K562 (cell line): ENCODE data around the gene IL3RA. TPM values are rescaled to one million over a fixed set of nuclear protein-coding genes. Genes with fewer than 3 reads are reported as not detected.
A peak's percentile ranks its signal among the peaks of the same experiment; 100 is the strongest.

ENCODE experiments used
- AFF1 ChIP-seq, 2 experiments: fragments of 450-650 bp; IDR thresholded peaks; 2 replicates each; pipeline ENCODE4 v1.6.1; 2018; ENCODE audit warnings: mild to moderate bottlenecking in 2 of 2, low read depth in 1 of 2; ENCODE audit not compliant: partially characterized antibody in 2 of 2
- CCNT2 ChIP-seq: IDR thresholded peaks from 2 replicates; pipeline ENCODE4 v1.6.1; 2011; ENCODE audit warnings: borderline replicate concordance, low read depth, mild to moderate bottlenecking, moderate library complexity, mixed read lengths, low read length; ENCODE audit not compliant: insufficient read length; ENCODE audit errors: extremely low read depth
- COPS2 ChIP-seq: fragments of 450-650 bp; conservative IDR thresholded peaks from 2 replicates; pipeline ENCODE4 v1.6.1; 2016; ENCODE audit warnings: mild to moderate bottlenecking, moderate library complexity
- CREB3 ChIP-seq: fragments of 450-650 bp; conservative IDR thresholded peaks from 2 replicates; pipeline ENCODE4 v1.6.1; 2016; ENCODE audit warnings: missing genetic modification characterization, low read depth, mild to moderate bottlenecking, missing compliant biosample characterization, moderate library complexity
- CREBBP ChIP-seq: IDR thresholded peaks from one replicate; pipeline ENCODE4 v1.6.1; 2012; ENCODE audit warnings: low read depth, mild to moderate bottlenecking, control low read depth, inconsistent platforms, low read length
- ERF ChIP-seq: fragments of 450-650 bp; formaldehyde crosslinking; IDR thresholded peaks from 2 replicates; pipeline ENCODE4 v1.4.0; 2020; ENCODE audit warnings: mild to moderate bottlenecking, mixed read lengths
- EZH2 ChIP-seq: IDR thresholded peaks from 2 replicates; pipeline ENCODE4 v1.6.1; 2012; ENCODE audit warnings: low read depth, mild to moderate bottlenecking, inconsistent platforms, low read length, borderline replicate concordance
- FOXP1 ChIP-seq: sonication (generic); formaldehyde crosslinking; IDR thresholded peaks from 2 replicates; pipeline ENCODE4 v1.8.0; 2022; ENCODE audit warnings: mild to moderate bottlenecking, missing genetic modification reagents
- KLF13 ChIP-seq: fragments of 450-650 bp; IDR thresholded peaks from 2 replicates; pipeline ENCODE4 v1.6.1; 2016; ENCODE audit warnings: missing genetic modification characterization, low read depth, mild to moderate bottlenecking, missing compliant biosample characterization, moderate library complexity, borderline replicate concordance
- NR2F6 ChIP-seq: fragments of 450-650 bp; formaldehyde crosslinking; IDR thresholded peaks from 2 replicates; pipeline ENCODE4 v1.4.0; 2020; ENCODE audit warnings: mild to moderate bottlenecking
- NR4A1 ChIP-seq, 2 experiments: fragments of 250-450 bp in 1 of 2; fragments of 450-650 bp in 1 of 2; sonication (Bioruptor Pico) in 1 of 2; IDR thresholded peaks; 2 replicates each; pipeline versions ENCODE4 v1.4.0 to v1.6.1; 2016 to 2020; ENCODE audit warnings: mild to moderate bottlenecking in 2 of 2, missing compliant biosample characterization in 1 of 2, missing genetic modification characterization in 1 of 2, moderate library complexity in 1 of 2
- PCBP2 ChIP-seq: fragments of 200-400 bp; formaldehyde crosslinking; IDR thresholded peaks from 2 replicates; pipeline ENCODE4 v1.6.1; 2018; ENCODE audit warnings: low read length, low read depth, mild to moderate bottlenecking, moderate library complexity; ENCODE audit not compliant: poor library complexity, severe bottlenecking
- PHF8 ChIP-seq: fragments of 200-600 bp; sonication (generic); IDR thresholded peaks from 2 replicates; pipeline ENCODE4 v1.6.1; 2012; ENCODE audit warnings: mixed run types, mild to moderate bottlenecking, inconsistent platforms, low read length, moderate library complexity, borderline replicate concordance
- SIN3B ChIP-seq: fragments of 450-650 bp; IDR thresholded peaks from 2 replicates; pipeline ENCODE4 v1.6.1; 2017; ENCODE audit warnings: low read depth, mild to moderate bottlenecking, moderate library complexity
- U2AF1 ChIP-seq: fragments of 200-400 bp; formaldehyde crosslinking; optimal IDR thresholded peaks from 2 replicates; pipeline ENCODE3; 2017; ENCODE audit warnings: mild to moderate bottlenecking, low read depth, low read length, moderate library complexity
- ZBTB7A ChIP-seq: IDR thresholded peaks from 2 replicates; pipeline ENCODE4 v1.6.1; 2011; ENCODE audit warnings: low read depth, mild to moderate bottlenecking, low read length, moderate library complexity, borderline replicate concordance; ENCODE audit not compliant: control insufficient read depth
- ZNF146 ChIP-seq: IDR thresholded peaks from one replicate; pipeline ENCODE4 v1.6.1; 2018; ENCODE audit warnings: missing compliant biosample characterization; ENCODE audit not compliant: unreplicated experiment
- ZNF583 ChIP-seq: fragments of 250-450 bp; sonication (Bioruptor Pico); IDR thresholded peaks from 2 replicates; pipeline ENCODE4 v1.4.0; 2020
- ZNF644 ChIP-seq: fragments of 200-800 bp; sonication (Bioruptor generic); IDR thresholded peaks from 2 replicates; pipeline ENCODE4 v1.6.1; 2016; ENCODE audit warnings: low read depth, missing genetic modification characterization, missing compliant biosample characterization
- ZNF668 ChIP-seq: fragments of 250-450 bp; sonication (Bioruptor Pico); IDR thresholded peaks from 2 replicates; pipeline ENCODE4 v1.8.0; 2022; ENCODE audit warnings: mild to moderate bottlenecking, inconsistent platforms
- polyA plus RNA-seq, 8 experiments: library from polyadenylated mRNA; depleted of rRNA in 4 of 8; stranded (reverse) in 5 of 8; unstranded in 3 of 8; fragments of >200 nt; fragmentation: Nextera tagmentation in 2 of 8; fragmentation: Illumina TruSeq in 1 of 8; extraction: Ambion mirVana in 2 of 8; extraction: Trizol in 1 of 8; gene quantifications; 2 replicates each; pipeline versions ENCODE4 v1.2.1 to v1.2.3, GENCODE V29; 2011 to 2014; ENCODE audit warnings: inconsistent platforms in 1 of 8, missing spikeins in 1 of 8
- total RNA-seq, 7 experiments: library from RNA; depleted of rRNA in 6 of 7; stranded (reverse); fragments of >200 nt in 6 of 7; fragmentation: Illumina TruSeq in 2 of 7; extraction: Trizol in 2 of 7; gene quantifications; 2 replicates each; pipeline versions ENCODE4 v1.2.1 to v1.2.3, GENCODE V29; 2011 to 2021; ENCODE audit warnings: low replicate concordance in 1 of 7
- TF ChIP-seq, protein P1 (sequence below): sonication (generic); formaldehyde crosslinking; IDR thresholded peaks from 2 replicates; pipeline ENCODE4 v1.9.0; 2022; ENCODE audit warnings: mild to moderate bottlenecking, missing genetic modification reagents

Gene IL3RA
- total and polyA plus RNA-seq, 9 of the 15 experiments (the other 6 are each of a cell fraction or from before 2014, with no cell fraction given) = not detected

DNA sequence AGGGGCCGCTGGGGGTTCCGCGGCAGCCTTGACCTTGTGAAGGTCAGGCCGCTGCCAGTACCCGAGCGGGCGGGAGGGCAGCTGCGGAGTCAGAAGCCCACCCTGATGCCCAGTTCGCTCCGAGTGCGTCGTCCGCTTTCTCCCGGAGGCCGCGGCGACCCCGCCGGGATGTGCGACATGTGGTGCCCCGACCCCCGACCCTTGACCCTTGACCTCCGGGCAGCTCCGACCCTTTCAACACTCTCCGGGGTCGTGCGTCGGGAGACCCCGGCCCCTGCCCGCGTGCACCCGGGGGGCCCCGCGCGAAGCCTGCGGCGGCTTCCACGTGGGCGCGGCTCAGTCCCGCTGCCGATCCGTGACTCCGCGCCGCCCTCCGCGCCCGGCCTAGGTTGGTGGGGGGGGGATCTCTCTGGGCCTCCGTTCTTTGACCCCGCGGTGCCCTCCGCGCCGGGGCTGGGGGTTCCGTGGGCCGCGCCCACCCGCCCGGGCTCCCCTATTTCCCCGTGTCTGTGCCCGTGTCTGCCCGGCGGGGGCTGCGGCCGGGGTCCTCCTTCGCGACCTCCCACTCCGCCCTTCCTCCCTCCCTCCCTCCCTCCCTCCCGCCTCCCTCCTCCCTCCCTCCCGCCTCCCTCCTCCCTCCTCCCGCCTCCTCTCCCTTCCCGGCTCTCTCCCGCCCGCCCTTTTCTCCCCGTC, 55.9 kb downstream of the IL3RA start (continued):
- no peak for TF ChIP-seq U2AF1
- peak; percentile 98 for TF ChIP-seq ZBTB7A
- TF ChIP-seq CCNT2 = peak; percentile 29
- no peak for TF ChIP-seq ZNF668 (CRISPR knock-in tag)
- peak; percentile 97; the same call in 1 of the 2 replicates for TF ChIP-seq ERF (CRISPR knock-in tag)
- TF ChIP-seq PCBP2 = no peak
- TF ChIP-seq KLF13 (tag) = 0 out of 2 replicates have a peak, but pooled peaks have one; percentile 32
- TF ChIP-seq SIN3B = peak; percentile 71
- peak; percentile 88; the same call in 1 of the 2 replicates for TF ChIP-seq NR2F6
- TF ChIP-seq CREB3 (tag) = peak; percentile 86
- no peak for TF ChIP-seq ZNF146 (CRISPR knock-in tag)
- no peak for TF ChIP-seq COPS2
- no peak for TF ChIP-seq EZH2
- peak; percentile 88; the same call in 1 of the 2 replicates for TF ChIP-seq ZNF583 (CRISPR knock-in tag)
- TF ChIP-seq AFF1 (IDR thresholded peaks at IDR 0.05; ENCODE audit: low read depth in 1 of 2, partially characterized antibody in 2 of 2) = peak in 1 of 2 experiments; percentile 89
- TF ChIP-seq, protein P1, sequence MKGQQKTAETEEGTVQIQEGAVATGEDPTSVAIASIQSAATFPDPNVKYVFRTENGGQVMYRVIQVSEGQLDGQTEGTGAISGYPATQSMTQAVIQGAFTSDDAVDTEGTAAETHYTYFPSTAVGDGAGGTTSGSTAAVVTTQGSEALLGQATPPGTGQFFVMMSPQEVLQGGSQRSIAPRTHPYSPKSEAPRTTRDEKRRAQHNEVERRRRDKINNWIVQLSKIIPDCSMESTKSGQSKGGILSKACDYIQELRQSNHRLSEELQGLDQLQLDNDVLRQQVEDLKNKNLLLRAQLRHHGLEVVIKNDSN (CRISPR knock-in tag) = 0 out of 2 replicates have a peak, but pooled peaks have one; percentile 5
- TF ChIP-seq NR4A1 (CRISPR knock-in tag; IDR thresholded peaks at IDR 0.05) = peak; percentile 93
- peak; percentile 95 for TF ChIP-seq NR4A1 (tag; IDR thresholded peaks at IDR 0.05)
- no peak for TF ChIP-seq CREBBP
- TF ChIP-seq FOXP1 = peak; percentile 46; the same call in 1 of the 2 replicates
- TF ChIP-seq PHF8 = peak; percentile 45; the same call in 1 of the 2 replicates
- peak; percentile 87 for TF ChIP-seq ZNF644 (tag)
